Measurements from ENCODE around the gene ACSM4. TPM values are rescaled to one million over a fixed set of nuclear protein-coding genes. Genes with fewer than 3 reads are reported as not detected.
"Not testable (repeated sequence)": the region's sequence is repeated elsewhere in the genome, so short reads cannot be mapped to it uniquely, and the experiment has no call there.

ACSM4 gene
- total RNA-seq, 4 donors from 2014 or later, result not detected

DNA sequence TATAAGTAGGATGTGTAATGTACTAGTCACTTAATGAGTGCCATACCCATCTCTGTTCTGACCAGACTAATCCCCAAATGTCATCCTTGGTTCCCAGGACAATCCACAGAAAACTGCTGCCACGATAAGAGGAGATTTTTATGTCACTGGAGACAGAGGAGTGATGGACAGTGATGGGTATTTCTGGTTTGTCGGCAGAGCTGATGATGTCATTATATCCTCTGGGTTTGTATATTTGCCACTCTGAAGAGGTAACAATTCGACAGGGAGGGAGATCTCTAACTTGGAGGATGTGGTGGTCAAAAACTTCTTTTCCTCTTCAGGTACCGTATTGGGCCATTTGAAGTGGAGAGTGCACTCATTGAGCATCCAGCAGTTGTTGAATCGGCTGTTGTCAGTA, 20.3 kb downstream of the ACSM4 start:
- 74 to 83% methylated on average over 5 of the region's 5 CpGs for WGBS, 2 donors (ENCODE audit: low coverage in 1 of 2)
- no peak for ATAC-seq
- Histone ChIP-seq H3K4me3 (no peak overlapping the region), H3K27ac (no peak overlapping the region), H3K36me3 (no peaks in the 10 kb centered on the region), H3K27me3 (no peaks in the 10 kb centered on the region), H3K4me1 (no peaks in the 10 kb centered on the region), H3K9me3 (no peaks in the 10 kb centered on the region)
- TF ChIP-seq CTCF (IDR thresholded peaks at IDR 0.05), result no peak
- TF ChIP-seq EP300 (IDR thresholded peaks at IDR 0.05), result no peak
- TF ChIP-seq POLR2AphosphoS5 (IDR thresholded peaks at IDR 0.05), result no peak
- no peak for TF ChIP-seq POLR2A (IDR thresholded peaks at IDR 0.05)

GRCh38 chr12:7327918-7328317, 24.0 kb downstream of the ACSM4 start:
- Histone ChIP-seq H3K4me3 (no peak overlapping the region), H3K27ac (no peak overlapping the region), H3K36me3 (no peaks in the 10 kb centered on the region), H3K4me1 (no peaks in the 10 kb centered on the region), H3K27me3 (no peaks in the 10 kb centered on the region), H3K9me3 (peaks cover 0 to 11% (median 0%) of the 10 kb centered on the region in 3 donors)
- TF ChIP-seq EP300 (IDR thresholded peaks at IDR 0.05) (no peak), CTCF (IDR thresholded peaks at IDR 0.05) (no peak), POLR2A (IDR thresholded peaks at IDR 0.05) (no peak), POLR2AphosphoS5 (IDR thresholded peaks at IDR 0.05) (no peak)
- WGBS, 2 donors (ENCODE audit: low coverage in 1 of 2), result 58 to 69% methylated on average over 7 of the region's 7 CpGs
- no peak for ATAC-seq

GRCh38 chr12:7337790-7338189, 33.9 kb downstream of the ACSM4 start:
- WGBS, 2 donors (ENCODE audit: low coverage in 1 of 2), result 89 to 90% methylated on average over 3 to 5 of the region's 5 CpGs
- H3K27ac ChIP-seq, H3K4me1 ChIP-seq, H3K36me3 ChIP-seq, H3K27me3 ChIP-seq, ATAC-seq, H3K4me3 ChIP-seq: not testable (repeated sequence)
- H3K9me3 ChIP-seq, result peaks cover 0 to 11% (median 0%) of the 10 kb centered on the region in 3 donors

DNA sequence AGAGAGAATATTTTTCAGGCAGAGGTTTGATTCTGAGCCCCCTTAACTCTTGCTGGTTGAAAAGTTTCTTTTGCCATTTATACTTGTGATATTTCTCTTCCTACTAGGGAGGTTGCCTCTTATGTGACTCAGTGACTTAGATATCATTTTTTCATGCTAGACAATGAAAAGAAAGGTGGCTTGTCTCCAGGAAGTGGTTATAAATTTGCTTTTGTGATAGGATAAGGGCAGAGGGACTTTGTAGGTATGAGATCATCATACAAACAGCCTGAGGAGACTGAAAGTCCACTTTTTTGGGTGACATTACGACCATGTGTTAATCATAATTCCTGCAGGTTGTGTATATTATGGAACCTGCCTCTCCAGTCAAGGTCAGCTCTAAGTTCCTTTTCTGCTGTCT, 35.8 kb downstream of the ACSM4 start:
- Histone ChIP-seq H3K4me3 (no peak overlapping the region), H3K27ac (no peak overlapping the region), H3K9me3 (peaks cover 0 to 19% (median 0%) of the 10 kb centered on the region in 3 donors), H3K27me3 (no peaks in the 10 kb centered on the region), H3K36me3 (no peaks in the 10 kb centered on the region), H3K4me1 (no peaks in the 10 kb centered on the region)
- TF ChIP-seq EP300 (IDR thresholded peaks at IDR 0.05) (no peak), CTCF (IDR thresholded peaks at IDR 0.05) (no peak), POLR2A (IDR thresholded peaks at IDR 0.05) (no peak), POLR2AphosphoS5 (IDR thresholded peaks at IDR 0.05) (no peak)
- ATAC-seq, result no peak
- 50 to 60% methylated on average over 1 of the region's 1 CpG for WGBS, 2 donors (ENCODE audit: low coverage in 1 of 2)

- TF ChIP-seq CTCF (IDR thresholded peaks at IDR 0.05) (no peak), POLR2A (IDR thresholded peaks at IDR 0.05) (no peak), EP300 (IDR thresholded peaks at IDR 0.05) (no peak), POLR2AphosphoS5 (IDR thresholded peaks at IDR 0.05) (no peak)
- H3K27me3 ChIP-seq, result no peaks in the 10 kb centered on the region
- no peaks in the 10 kb centered on the region for H3K4me1 ChIP-seq
- H3K27ac ChIP-seq, result no peak overlapping the region
- H3K9me3 ChIP-seq, result peaks cover 0 to 18% (median 0%) of the 10 kb centered on the region in 3 donors
- no peak overlapping the region for H3K4me3 ChIP-seq
- H3K36me3 ChIP-seq, result no peaks in the 10 kb centered on the region
- ATAC-seq, result no peak
Observed at GRCh38 chr12:7344833-7345606, 41.1 kb downstream of the ACSM4 start.

Data from gastroesophageal sphincter (tissue), 4 donors.